SK-N-SH (cell line): Measurements from ENCODE around the gene WDR6.

Experiments
- CHD2 ChIP-seq: fragments of 150-350 bp; IDR thresholded peaks from 2 replicates; pipeline ENCODE4 v1.6.1; 2018; ENCODE audit warnings: low read length; ENCODE audit not compliant: partially characterized antibody
- EP300 ChIP-seq, 2 experiments: IDR thresholded peaks; 2 replicates each; pipeline versions ENCODE4 v1.4.0 to v1.6.1; 2012; ENCODE audit warnings: borderline replicate concordance in 1 of 2, low read depth in 1 of 2, low read length in 1 of 2
- GATA2 ChIP-seq: sonication (generic); formaldehyde crosslinking; IDR thresholded peaks from 2 replicates; pipeline ENCODE4 v1.5.0; 2020; ENCODE audit warnings: mild to moderate bottlenecking, missing genetic modification reagents
- POLR2AphosphoS5 ChIP-seq: IDR thresholded peaks from 2 replicates; pipeline ENCODE4 v1.6.1; 2012; ENCODE audit warnings: low read depth, low read length
- TAF1 ChIP-seq: IDR thresholded peaks from 2 replicates; pipeline ENCODE4 v1.6.1; 2012; ENCODE audit warnings: low read depth, mild to moderate bottlenecking, low read length, moderate library complexity, borderline replicate concordance
- TCF12 ChIP-seq: IDR thresholded peaks from 2 replicates; pipeline ENCODE4 v1.4.0; 2012
- TEAD4 ChIP-seq: IDR thresholded peaks from 2 replicates; pipeline ENCODE4 v1.4.0; 2012; ENCODE audit warnings: mild to moderate bottlenecking, borderline replicate concordance; ENCODE audit not compliant: insufficient read depth
- TF ChIP-seq, protein P1 (sequence below): fragments of 200-600 bp; sonication (generic); IDR thresholded peaks from 2 replicates; pipeline ENCODE4 v1.6.1; 2017; ENCODE audit warnings: antibody characterized with exemption, mild to moderate bottlenecking, moderate library complexity

DNA sequence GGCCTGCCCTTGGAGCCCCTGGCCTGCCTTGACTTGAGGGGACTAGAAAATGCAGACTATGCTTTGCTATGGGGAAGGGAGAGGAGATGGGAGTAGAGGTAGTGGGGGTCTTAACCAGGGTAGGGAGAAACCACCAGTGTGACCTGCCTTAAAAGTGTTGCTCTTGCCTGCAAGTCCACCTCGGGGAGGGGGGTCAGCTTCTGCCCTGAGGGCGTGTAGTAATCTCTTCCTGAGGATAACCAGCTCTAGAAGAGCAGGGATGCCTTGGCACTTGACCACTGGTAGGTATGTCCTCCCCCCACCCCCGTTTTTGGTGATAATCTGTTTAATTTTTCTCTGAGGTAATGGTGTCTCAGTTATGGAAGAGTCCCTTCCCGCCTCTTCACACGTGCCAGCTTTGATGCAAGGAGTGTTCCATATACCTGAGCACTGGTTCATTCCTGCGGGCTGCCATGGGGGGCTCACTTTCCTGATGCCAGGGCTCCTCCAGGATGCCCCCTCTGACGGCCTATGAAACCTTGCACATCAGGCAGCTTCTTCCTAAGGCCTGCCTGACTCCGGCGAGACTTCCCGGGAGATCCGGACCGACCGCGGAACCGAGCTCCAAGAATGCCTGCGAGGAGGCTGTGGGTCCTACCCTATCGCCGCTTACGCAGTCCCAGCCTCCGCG lies 17.9 kb upstream of the WDR6 start:
- no peak for TF ChIP-seq TAF1
- no peak for TF ChIP-seq EP300 (IDR thresholded peaks at IDR 0.05; ENCODE audit: borderline replicate concordance in 1 of 2, low read depth in 1 of 2, low read length in 1 of 2)
- TF ChIP-seq, protein P1, sequence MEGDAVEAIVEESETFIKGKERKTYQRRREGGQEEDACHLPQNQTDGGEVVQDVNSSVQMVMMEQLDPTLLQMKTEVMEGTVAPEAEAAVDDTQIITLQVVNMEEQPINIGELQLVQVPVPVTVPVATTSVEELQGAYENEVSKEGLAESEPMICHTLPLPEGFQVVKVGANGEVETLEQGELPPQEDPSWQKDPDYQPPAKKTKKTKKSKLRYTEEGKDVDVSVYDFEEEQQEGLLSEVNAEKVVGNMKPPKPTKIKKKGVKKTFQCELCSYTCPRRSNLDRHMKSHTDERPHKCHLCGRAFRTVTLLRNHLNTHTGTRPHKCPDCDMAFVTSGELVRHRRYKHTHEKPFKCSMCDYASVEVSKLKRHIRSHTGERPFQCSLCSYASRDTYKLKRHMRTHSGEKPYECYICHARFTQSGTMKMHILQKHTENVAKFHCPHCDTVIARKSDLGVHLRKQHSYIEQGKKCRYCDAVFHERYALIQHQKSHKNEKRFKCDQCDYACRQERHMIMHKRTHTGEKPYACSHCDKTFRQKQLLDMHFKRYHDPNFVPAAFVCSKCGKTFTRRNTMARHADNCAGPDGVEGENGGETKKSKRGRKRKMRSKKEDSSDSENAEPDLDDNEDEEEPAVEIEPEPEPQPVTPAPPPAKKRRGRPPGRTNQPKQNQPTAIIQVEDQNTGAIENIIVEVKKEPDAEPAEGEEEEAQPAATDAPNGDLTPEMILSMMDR = no peak
- no peak for TF ChIP-seq GATA2
- no peak for TF ChIP-seq CHD2
- no peak for TF ChIP-seq TEAD4
- no peak for TF ChIP-seq TCF12
- no peak for TF ChIP-seq POLR2AphosphoS5
